Astrocyte (in vitro differentiated cells and primary cell): ENCODE measurements around the gene ATP6V0D1. TPM values are rescaled to one million over a fixed set of nuclear protein-coding genes. Genes with fewer than 3 reads are reported as not detected.

Source experiments
- DNase-seq: peaks from one replicate; pipeline ENCODE4 v3.0.0-alpha.2; 2010; ENCODE audit warnings: low read depth
- FAIRE-seq: peaks from 2 replicates; lab custom pipeline; 2011; peaks lifted over from hg19 to GRCh38; lab: Jason Lieb, UNC
- H2AFZ ChIP-seq: 2 replicates; pipeline ENCODE4 v1.6.0; 2012; ENCODE audit warnings: low read depth, low read length, inconsistent platforms
- H3K27ac ChIP-seq: 2 replicates; pipeline ENCODE4 v1.5.1; 2011; ENCODE audit warnings: low read depth, low read length, inconsistent platforms
- H3K27me3 ChIP-seq: 2 replicates; pipeline ENCODE4 v1.6.0; 2011; ENCODE audit warnings: low read length, inconsistent platforms; ENCODE audit not compliant: insufficient read depth
- H3K36me3 ChIP-seq: 2 replicates; pipeline ENCODE4 v1.5.1; 2011; ENCODE audit warnings: low read length, inconsistent platforms; ENCODE audit not compliant: insufficient read depth
- H3K4me1 ChIP-seq: 2 replicates; pipeline ENCODE4 v1.5.1; 2011; ENCODE audit warnings: low read length, inconsistent platforms; ENCODE audit not compliant: insufficient read depth
- H3K4me2 ChIP-seq: 2 replicates; pipeline ENCODE4 v1.6.0; 2012; ENCODE audit warnings: low read length, inconsistent platforms
- H3K4me3 ChIP-seq: 2 replicates; pipeline ENCODE4 v1.5.1; 2011; ENCODE audit warnings: low read depth, mild to moderate bottlenecking, low read length, inconsistent platforms; ENCODE audit not compliant: insufficient read depth
- H3K79me2 ChIP-seq: 2 replicates; pipeline ENCODE4 v1.6.0; 2012; ENCODE audit warnings: mild to moderate bottlenecking, low read length, inconsistent platforms; ENCODE audit not compliant: insufficient read depth
- H3K9ac ChIP-seq: 2 replicates; pipeline ENCODE4 v1.6.0; 2012; ENCODE audit warnings: mild to moderate bottlenecking, low read length, inconsistent platforms
- H3K9me3 ChIP-seq: 2 replicates; pipeline ENCODE4 v1.5.1; 2012; ENCODE audit warnings: low read depth, mild to moderate bottlenecking, low read length, inconsistent platforms; ENCODE audit not compliant: insufficient read depth
- H4K20me1 ChIP-seq: 2 replicates; pipeline ENCODE4 v1.6.0; 2012; ENCODE audit warnings: low read length, inconsistent platforms; ENCODE audit not compliant: insufficient read depth
- H3K27ac Mint-ChIP-seq: one replicate; pipeline ENCODE4 v1.8.0; 2021; ENCODE audit warnings: mild to moderate bottlenecking, mixed read lengths; ENCODE audit not compliant: unreplicated experiment
- H3K27me3 Mint-ChIP-seq: one replicate; pipeline ENCODE4 v1.8.0; 2021; ENCODE audit warnings: low read depth, mixed read lengths; ENCODE audit not compliant: unreplicated experiment
- H3K36me3 Mint-ChIP-seq: one replicate; pipeline ENCODE4 v1.8.0; 2021; ENCODE audit warnings: low read depth, mixed read lengths; ENCODE audit not compliant: unreplicated experiment
- H3K4me1 Mint-ChIP-seq: one replicate; pipeline ENCODE4 v1.8.0; 2021; ENCODE audit warnings: low read depth, mixed read lengths; ENCODE audit not compliant: unreplicated experiment
- H3K4me3 Mint-ChIP-seq: one replicate; pipeline ENCODE4 v1.8.0; 2021; ENCODE audit warnings: mild to moderate bottlenecking, moderate library complexity, mixed read lengths; ENCODE audit not compliant: unreplicated experiment
- H3K9me3 Mint-ChIP-seq: one replicate; pipeline ENCODE4 v1.8.0; 2021; ENCODE audit warnings: mild to moderate bottlenecking, mixed read lengths; ENCODE audit not compliant: unreplicated experiment
- CTCF ChIP-seq: IDR thresholded peaks from 2 replicates; pipeline ENCODE4 v1.5.1; 2011; ENCODE audit warnings: low read depth, mild to moderate bottlenecking, inconsistent platforms, low read length, moderate library complexity; ENCODE audit not compliant: insufficient read depth
- EZH2 ChIP-seq: IDR thresholded peaks from 2 replicates; pipeline ENCODE4 v1.6.1; 2012; ENCODE audit warnings: mild to moderate bottlenecking, low read length, inconsistent platforms; ENCODE audit not compliant: insufficient read depth
- total RNA-seq: library from RNA; stranded (reverse); gene quantifications from 2 replicates; pipeline ENCODE4 v1.2.1, GENCODE V29; 2021

Gene ATP6V0D1
- total RNA-seq, 1 donor from 2014 or later: 114 TPM

DNA sequence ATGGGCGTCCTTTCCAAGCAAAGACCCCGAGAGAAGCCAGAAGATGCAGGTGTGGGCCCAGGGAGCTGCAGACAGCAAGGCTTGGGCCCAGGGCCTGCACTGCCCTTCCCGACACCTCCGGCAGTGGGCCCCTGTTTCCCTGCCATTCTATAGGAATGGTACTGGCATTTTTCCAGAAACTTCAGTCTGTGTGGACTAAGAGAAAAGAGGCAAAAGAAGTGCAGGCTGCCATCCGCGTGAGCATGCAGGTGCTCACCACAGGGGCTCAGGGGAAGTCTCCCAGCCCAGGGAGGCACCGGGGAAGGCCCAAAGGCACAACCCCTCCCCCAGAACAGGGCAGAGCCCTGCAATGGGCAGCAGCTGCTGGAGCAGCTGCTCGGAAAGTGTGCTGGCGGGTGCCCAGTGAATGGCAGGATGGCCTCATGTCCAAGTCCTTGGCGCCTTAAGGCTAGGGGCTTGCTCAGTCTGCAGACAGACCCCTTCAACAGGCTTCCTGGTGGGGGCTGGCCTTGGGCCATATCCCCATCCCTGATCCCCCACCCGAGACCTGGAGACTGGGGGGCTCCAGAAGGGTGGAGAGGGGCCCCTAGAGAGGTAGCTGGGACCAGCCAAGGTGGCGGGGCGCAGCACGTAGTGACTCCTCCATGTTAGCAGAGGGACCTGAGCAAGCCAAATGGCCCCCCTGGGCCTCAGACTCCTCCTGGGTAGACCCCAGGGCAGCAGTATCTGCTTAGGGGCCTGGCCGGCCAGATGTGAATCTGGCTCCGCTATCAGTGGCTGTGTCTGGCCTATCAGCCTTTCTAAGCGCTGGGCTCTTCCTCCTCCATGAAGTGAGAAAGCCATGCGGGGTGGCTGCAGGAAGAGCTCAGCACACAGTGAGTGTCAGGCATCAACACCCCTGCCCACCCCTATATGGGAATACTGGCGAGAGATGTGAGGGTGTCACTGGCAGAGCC lies 80.9 kb downstream of the ATP6V0D1 start:
- H3K9ac ChIP-seq: no peak overlapping the region
- H3K4me1 Mint-ChIP-seq: peaks cover 2% of the 10 kb centered on the region

GRCh38 chr16:67399218-67399733 lies 81.7 kb downstream of the ATP6V0D1 start:
- FAIRE-seq: no peak
- no peak for DNase-seq

More for the DNA sequence above, 80.9 kb downstream of the ATP6V0D1 start:
- Histone ChIP-seq H4K20me1 (peaks cover 4% of the 10 kb centered on the region), H3K4me1 (peaks cover 16% of the 10 kb centered on the region), H3K36me3 (no peaks in the 10 kb centered on the region), H2AFZ (no peak overlapping the region), H3K4me2 (peak overlapping the region; percentile 66), H3K79me2 (no peaks in the 10 kb centered on the region), H3K4me3 (no peak overlapping the region), H3K27ac (no peak overlapping the region), H3K27me3 (no peaks in the 10 kb centered on the region), H3K9me3 (no peaks in the 10 kb centered on the region)
- TF ChIP-seq EZH2 (no peak), CTCF (peak; percentile 1)
- Mint-ChIP-seq H3K27me3 (peaks cover 35% of the 10 kb centered on the region), H3K27ac (no peak overlapping the region), H3K36me3 (no peaks in the 10 kb centered on the region), H3K4me3 (no peak overlapping the region), H3K9me3 (no peaks in the 10 kb centered on the region)
- DNase-seq: no peak
- no peak for FAIRE-seq

More at GRCh38 chr16:67399218-67399733, 81.7 kb downstream of the ATP6V0D1 start:
- no peak overlapping the region for H3K4me3 Mint-ChIP-seq
- Histone ChIP-seq H4K20me1 (peaks cover 4% of the 10 kb centered on the region), H2AFZ (no peak overlapping the region), H3K4me2 (peak overlapping the region; percentile 66), H3K9ac (no peak overlapping the region), H3K36me3 (no peaks in the 10 kb centered on the region), H3K4me3 (no peak overlapping the region), H3K79me2 (no peaks in the 10 kb centered on the region), H3K27me3 (peaks cover 3% of the 10 kb centered on the region), H3K4me1 (peaks cover 16% of the 10 kb centered on the region), H3K9me3 (no peaks in the 10 kb centered on the region), H3K27ac (no peak overlapping the region)
- no peaks in the 10 kb centered on the region for H3K36me3 Mint-ChIP-seq
- no peaks in the 10 kb centered on the region for H3K9me3 Mint-ChIP-seq
- no peak overlapping the region for H3K27ac Mint-ChIP-seq
- peaks cover 2% of the 10 kb centered on the region for H3K4me1 Mint-ChIP-seq
- TF ChIP-seq EZH2 (no peak), CTCF (peak; percentile 43)
- H3K27me3 Mint-ChIP-seq: peaks cover 36% of the 10 kb centered on the region
